Subcutaneous abdominal adipose tissue (tissue), 5 donors: ENCODE results near the gene BUD31.
"Not testable (repeated sequence)": the region's sequence is repeated elsewhere in the genome, so short reads cannot be mapped to it uniquely, and the experiment has no call there.

Experiments used
- H3K27ac ChIP-seq: one replicate; pipeline ENCODE4 v1.7.0; 2013; ENCODE audit warnings: low read depth, mild to moderate bottlenecking, inconsistent platforms, low read length, moderate library complexity
- H3K27me3 ChIP-seq, 5 donors: one replicate each; pipeline ENCODE4 v1.7.0; 2013; ENCODE audit warnings: low read length in 5 of 5, inconsistent platforms in 1 of 5; ENCODE audit not compliant: control insufficient read depth in 5 of 5, insufficient read depth in 4 of 5
- H3K36me3 ChIP-seq, 5 donors: one replicate each; pipeline ENCODE4 v1.7.0; 2013; ENCODE audit warnings: low read length in 5 of 5; ENCODE audit not compliant: control insufficient read depth in 5 of 5, insufficient read depth in 5 of 5
- H3K4me1 ChIP-seq, 5 donors: one replicate each; pipeline ENCODE4 v1.7.0; 2013; ENCODE audit warnings: low read length in 5 of 5, mild to moderate bottlenecking in 3 of 5, moderate library complexity in 1 of 5; ENCODE audit not compliant: control insufficient read depth in 5 of 5, insufficient read depth in 5 of 5
- H3K4me3 ChIP-seq, 5 donors: one replicate each; pipeline ENCODE4 v1.7.0; 2013; ENCODE audit warnings: low read length in 5 of 5, low read depth in 1 of 5
- H3K9ac ChIP-seq, 5 donors: one replicate each; pipeline ENCODE4 v1.7.0; 2013; ENCODE audit warnings: low read length in 5 of 5, mild to moderate bottlenecking in 4 of 5, moderate library complexity in 3 of 5
- H3K9me3 ChIP-seq, 5 donors: one replicate each; pipeline ENCODE4 v1.7.0; 2013; ENCODE audit warnings: low read length in 5 of 5; ENCODE audit not compliant: control insufficient read depth in 5 of 5
- donor health status: healthy.
- donor health status: healthy.
- donor health status: healthy.
- donor health status: healthy.
- donor health status: healthy.

Gene BUD31

GRCh38 chr7:99380823-99381663, 27.7 kb upstream of the BUD31 start:
- H3K4me3 ChIP-seq = peak overlapping the region in 4 of 5 donors; percentile 3 to 56 (median 43)
- peak overlapping the region; percentile 98 for H3K27ac ChIP-seq
- H3K9me3 ChIP-seq = no peaks in the 10 kb centered on the region
- H3K4me1 ChIP-seq = peaks cover 10 to 37% (median 34%) of the 10 kb centered on the region in 5 donors
- peaks cover 0 to 21% (median 13%) of the 10 kb centered on the region in 5 donors for H3K36me3 ChIP-seq
- no peaks in the 10 kb centered on the region for H3K27me3 ChIP-seq
- H3K9ac ChIP-seq = peak overlapping the region in 3 of 5 donors; percentile 5 to 64 (median 52)

GRCh38 chr7:99381664-99382075, 27.1 kb upstream of the BUD31 start:
- Histone ChIP-seq H3K27me3 (no peaks in the 10 kb centered on the region), H3K4me1 (peaks cover 10 to 33% (median 32%) of the 10 kb centered on the region in 5 donors), H3K27ac (no peak overlapping the region), H3K36me3 (peaks cover 0 to 27% (median 17%) of the 10 kb centered on the region in 5 donors), H3K9me3 (no peaks in the 10 kb centered on the region), H3K4me3 (no peak overlapping the region), H3K9ac (no peak overlapping the region)

- Histone ChIP-seq H3K9ac (no peak overlapping the region), H3K27ac (no peak overlapping the region), H3K27me3 (no peaks in the 10 kb centered on the region), H3K4me1 (peaks cover 10 to 33% (median 32%) of the 10 kb centered on the region in 5 donors), H3K36me3 (peaks cover 0 to 35% (median 20%) of the 10 kb centered on the region in 5 donors), H3K9me3 (no peaks in the 10 kb centered on the region), H3K4me3 (no peak overlapping the region)
Measured at GRCh38 chr7:99383203-99383602, 25.6 kb upstream of the BUD31 start.

- no peaks in the 10 kb centered on the region for H3K9me3 ChIP-seq
- no peak overlapping the region for H3K27ac ChIP-seq
- peaks cover 0 to 37% (median 24%) of the 10 kb centered on the region in 5 donors for H3K36me3 ChIP-seq
- H3K27me3 ChIP-seq = no peaks in the 10 kb centered on the region
- H3K4me1 ChIP-seq = peaks cover 10 to 33% (median 32%) of the 10 kb centered on the region in 5 donors
- no peak overlapping the region for H3K4me3 ChIP-seq
- H3K9ac ChIP-seq = no peak overlapping the region
Measured at GRCh38 chr7:99383791-99384370, 24.9 kb upstream of the BUD31 start.

GRCh38 chr7:99384523-99384922, 24.2 kb upstream of the BUD31 start:
- Histone ChIP-seq H3K36me3 (peaks cover 0 to 44% (median 28%) of the 10 kb centered on the region in 5 donors), H3K27ac (no peak overlapping the region), H3K9ac (peak overlapping the region in 1 of 5 donors; percentile 23), H3K9me3 (no peaks in the 10 kb centered on the region), H3K27me3 (no peaks in the 10 kb centered on the region), H3K4me3 (no peak overlapping the region), H3K4me1 (peaks cover 5 to 27% (median 25%) of the 10 kb centered on the region in 5 donors)

- Histone ChIP-seq H3K4me3 (no peak overlapping the region), H3K4me1 (peaks cover 3 to 16% (median 15%) of the 10 kb centered on the region in 5 donors), H3K27me3 (no peaks in the 10 kb centered on the region), H3K27ac (no peak overlapping the region), H3K36me3 (peaks cover 0 to 54% (median 39%) of the 10 kb centered on the region in 5 donors), H3K9ac (peak overlapping the region in 1 of 5 donors; percentile 20), H3K9me3 (no peaks in the 10 kb centered on the region)
Measured at GRCh38 chr7:99385564-99385963, 23.2 kb upstream of the BUD31 start.

GRCh38 chr7:99386584-99387238, 22.1 kb upstream of the BUD31 start:
- Histone ChIP-seq H3K27me3 (no peaks in the 10 kb centered on the region), H3K4me1 (peaks cover 0 to 5% (median 3%) of the 10 kb centered on the region in 5 donors), H3K9me3 (no peaks in the 10 kb centered on the region), H3K4me3 (no peak overlapping the region), H3K27ac (no peak overlapping the region), H3K9ac (no peak overlapping the region), H3K36me3 (peaks cover 0 to 58% (median 46%) of the 10 kb centered on the region in 5 donors)

- not testable (repeated sequence) for H3K9ac ChIP-seq, H3K9me3 ChIP-seq, H3K4me1 ChIP-seq, H3K27ac ChIP-seq, H3K4me3 ChIP-seq, H3K27me3 ChIP-seq
- peaks cover 0 to 60% (median 46%) of the 10 kb centered on the region in 5 donors for H3K36me3 ChIP-seq
Measured at GRCh38 chr7:99387239-99387635, 21.5 kb upstream of the BUD31 start.

GRCh38 chr7:99387912-99388311, 20.9 kb upstream of the BUD31 start:
- no peak overlapping the region for H3K4me3 ChIP-seq
- peaks cover 0 to 12% (median 8%) of the 10 kb centered on the region in 5 donors for H3K4me1 ChIP-seq
- no peak overlapping the region for H3K9ac ChIP-seq
- no peaks in the 10 kb centered on the region for H3K27me3 ChIP-seq
- H3K9me3 ChIP-seq = no peaks in the 10 kb centered on the region
- no peak overlapping the region for H3K27ac ChIP-seq
- peaks cover 0 to 62% (median 46%) of the 10 kb centered on the region in 5 donors for H3K36me3 ChIP-seq
